ENCODE results near the gene METTL25B. TPM values are rescaled to one million over a fixed set of nuclear protein-coding genes. Genes with fewer than 3 reads are reported as not detected.

METTL25B gene
- total and polyA plus RNA-seq, 10 of the 15 experiments (the other 5 are each of a cell fraction or from before 2014, with no cell fraction given), result 5.9 to 25.2 (median 13.5) TPM

DNA sequence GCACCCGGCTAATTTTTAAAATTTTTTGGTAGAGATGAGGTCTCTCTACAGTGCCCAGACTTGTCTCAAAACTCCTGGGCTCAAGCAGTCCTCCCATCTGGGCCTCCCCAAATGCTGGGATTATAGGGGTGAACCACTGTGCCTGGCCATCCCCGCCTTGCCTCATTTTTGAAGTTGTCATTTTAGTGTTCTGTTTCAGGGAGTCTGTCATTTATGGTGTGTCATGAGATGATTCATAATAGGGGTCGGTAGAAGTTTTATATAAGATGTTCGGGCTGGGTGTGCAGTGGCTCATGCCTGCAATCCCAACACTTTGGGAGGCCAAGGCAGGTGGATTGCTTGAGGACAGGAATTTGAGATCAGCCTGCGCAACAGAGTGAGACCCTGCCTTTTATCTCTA, 47.5 kb downstream of the METTL25B start (continued):
- TF ChIP-seq, protein P1, sequence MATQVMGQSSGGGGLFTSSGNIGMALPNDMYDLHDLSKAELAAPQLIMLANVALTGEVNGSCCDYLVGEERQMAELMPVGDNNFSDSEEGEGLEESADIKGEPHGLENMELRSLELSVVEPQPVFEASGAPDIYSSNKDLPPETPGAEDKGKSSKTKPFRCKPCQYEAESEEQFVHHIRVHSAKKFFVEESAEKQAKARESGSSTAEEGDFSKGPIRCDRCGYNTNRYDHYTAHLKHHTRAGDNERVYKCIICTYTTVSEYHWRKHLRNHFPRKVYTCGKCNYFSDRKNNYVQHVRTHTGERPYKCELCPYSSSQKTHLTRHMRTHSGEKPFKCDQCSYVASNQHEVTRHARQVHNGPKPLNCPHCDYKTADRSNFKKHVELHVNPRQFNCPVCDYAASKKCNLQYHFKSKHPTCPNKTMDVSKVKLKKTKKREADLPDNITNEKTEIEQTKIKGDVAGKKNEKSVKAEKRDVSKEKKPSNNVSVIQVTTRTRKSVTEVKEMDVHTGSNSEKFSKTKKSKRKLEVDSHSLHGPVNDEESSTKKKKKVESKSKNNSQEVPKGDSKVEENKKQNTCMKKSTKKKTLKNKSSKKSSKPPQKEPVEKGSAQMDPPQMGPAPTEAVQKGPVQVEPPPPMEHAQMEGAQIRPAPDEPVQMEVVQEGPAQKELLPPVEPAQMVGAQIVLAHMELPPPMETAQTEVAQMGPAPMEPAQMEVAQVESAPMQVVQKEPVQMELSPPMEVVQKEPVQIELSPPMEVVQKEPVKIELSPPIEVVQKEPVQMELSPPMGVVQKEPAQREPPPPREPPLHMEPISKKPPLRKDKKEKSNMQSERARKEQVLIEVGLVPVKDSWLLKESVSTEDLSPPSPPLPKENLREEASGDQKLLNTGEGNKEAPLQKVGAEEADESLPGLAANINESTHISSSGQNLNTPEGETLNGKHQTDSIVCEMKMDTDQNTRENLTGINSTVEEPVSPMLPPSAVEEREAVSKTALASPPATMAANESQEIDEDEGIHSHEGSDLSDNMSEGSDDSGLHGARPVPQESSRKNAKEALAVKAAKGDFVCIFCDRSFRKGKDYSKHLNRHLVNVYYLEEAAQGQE (IDR thresholded peaks at IDR 0.05; ENCODE audit: low read depth, low read length), result no peak
- no peak for TF ChIP-seq KAT2A (conservative IDR thresholded peaks at IDR 0.05; ENCODE audit: control insufficient read depth, low read depth, low read length)
- no peak for TF ChIP-seq POU2F2 (IDR thresholded peaks at IDR 0.05; ENCODE audit: borderline replicate concordance, low read depth, low read length)

DNA sequence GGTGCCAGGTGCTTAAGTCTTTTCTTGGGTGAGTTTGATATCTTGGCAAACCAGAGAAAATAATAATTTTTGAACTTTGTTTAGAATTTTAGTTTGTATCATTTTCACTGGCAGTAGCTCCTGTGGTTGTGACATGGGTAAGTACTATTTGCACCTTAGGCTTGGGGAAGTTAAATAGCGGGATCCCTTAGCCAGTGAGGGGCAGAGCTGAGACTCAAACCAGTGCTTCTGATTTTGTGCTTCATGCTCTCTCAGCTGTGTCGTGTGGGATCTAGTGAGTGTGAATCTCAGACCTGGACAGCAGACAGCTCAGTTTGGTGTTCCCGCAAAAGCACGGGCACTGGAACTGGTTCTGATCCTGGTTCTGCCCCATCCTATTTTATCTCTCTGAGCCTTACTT, 48.7 kb downstream of the METTL25B start:
- Histone ChIP-seq H3K79me2 (ENCODE audit: control insufficient read depth, insufficient read depth, low read length) (peaks cover 66% of the 10 kb centered on the region), H4K20me1 (ENCODE audit: control insufficient read depth, insufficient read depth) (no peaks in the 10 kb centered on the region), H2AFZ (ENCODE audit: control insufficient read depth, low read depth, low read length) (no peak overlapping the region), H3K9ac (ENCODE audit: control insufficient read depth, insufficient read depth, low read length) (no peak overlapping the region), H3K27me3 (replicated peaks in 1 of 2; ENCODE audit: control insufficient read depth in 2 of 2, insufficient read depth in 2 of 2, low read length in 1 of 2) (no peaks in the 10 kb centered on the region), H3K4me1 (ENCODE audit: control insufficient read depth, insufficient read depth, low read length) (no peaks in the 10 kb centered on the region), H3K36me3 (ENCODE audit: control insufficient read depth in 2 of 2, insufficient read depth in 2 of 2, low read length in 1 of 2) (peaks cover 0 to 16% of the 10 kb centered on the region in 2 experiments; a peak in 2 of 4 replicates), H3K9me3 (replicated peaks; ENCODE audit: control insufficient read depth, insufficient read depth, low read length) (no peaks in the 10 kb centered on the region), H3K4me2 (ENCODE audit: control insufficient read depth, insufficient read depth) (peak overlapping the region; percentile 5; the same call in 1 of the 2 replicates), H3K4me3 (no peak overlapping the region), H3K27ac (ENCODE audit: control insufficient read depth, insufficient read depth) (no peak overlapping the region)
- BruUV-seq (replicated peaks), result no TSS peak
- ATAC-seq (peak; percentile 57), DNase-seq (ENCODE audit: low read depth, low spot score) (no peak), FAIRE-seq (peak; percentile 23)
- POLR2A ChIA-PET, result no interaction called here
- in situ Hi-C loops (cut with MboI), result no loop called here
- SMC1A ChIA-PET (ENCODE audit: uncharacterized antibody, unreplicated experiment), result interaction anchor here (0.9 to 1.9 kb wide), 6 partner anchors 13 to 83 kb away, joined by 3 to 7 read pairs (median 3); partner anchors contain the start of genes ISG20L2 and METTL25B
- CTCF ChIA-PET, result interaction anchor here (0.8 to 10.1 kb wide), 8 partner anchors 8 to 114 kb away, joined by 3 to 84 read pairs (median 4); partner anchors contain the start of genes ISG20L2, METTL25B and NTRK1
- RAD21 ChIA-PET (ENCODE audit: unreplicated experiment), result interaction anchor here (0.9 to 1.7 kb wide), 4 partner anchors 36 to 113 kb away, joined by 3 to 13 read pairs (median 4); partner anchors contain the start of gene MRPL24
- intact Hi-C loops (cut with micrococcal nuclease; ENCODE audit: unreplicated experiment), result no loop called here
- 51% methylated on average over 4 of the region's 4 CpGs for WGBS (ENCODE audit: insufficient coverage, insufficient replicate concordance, low lambda C conversion rate, missing lambda C conversion rate)
- TF ChIP-seq, protein P2, sequence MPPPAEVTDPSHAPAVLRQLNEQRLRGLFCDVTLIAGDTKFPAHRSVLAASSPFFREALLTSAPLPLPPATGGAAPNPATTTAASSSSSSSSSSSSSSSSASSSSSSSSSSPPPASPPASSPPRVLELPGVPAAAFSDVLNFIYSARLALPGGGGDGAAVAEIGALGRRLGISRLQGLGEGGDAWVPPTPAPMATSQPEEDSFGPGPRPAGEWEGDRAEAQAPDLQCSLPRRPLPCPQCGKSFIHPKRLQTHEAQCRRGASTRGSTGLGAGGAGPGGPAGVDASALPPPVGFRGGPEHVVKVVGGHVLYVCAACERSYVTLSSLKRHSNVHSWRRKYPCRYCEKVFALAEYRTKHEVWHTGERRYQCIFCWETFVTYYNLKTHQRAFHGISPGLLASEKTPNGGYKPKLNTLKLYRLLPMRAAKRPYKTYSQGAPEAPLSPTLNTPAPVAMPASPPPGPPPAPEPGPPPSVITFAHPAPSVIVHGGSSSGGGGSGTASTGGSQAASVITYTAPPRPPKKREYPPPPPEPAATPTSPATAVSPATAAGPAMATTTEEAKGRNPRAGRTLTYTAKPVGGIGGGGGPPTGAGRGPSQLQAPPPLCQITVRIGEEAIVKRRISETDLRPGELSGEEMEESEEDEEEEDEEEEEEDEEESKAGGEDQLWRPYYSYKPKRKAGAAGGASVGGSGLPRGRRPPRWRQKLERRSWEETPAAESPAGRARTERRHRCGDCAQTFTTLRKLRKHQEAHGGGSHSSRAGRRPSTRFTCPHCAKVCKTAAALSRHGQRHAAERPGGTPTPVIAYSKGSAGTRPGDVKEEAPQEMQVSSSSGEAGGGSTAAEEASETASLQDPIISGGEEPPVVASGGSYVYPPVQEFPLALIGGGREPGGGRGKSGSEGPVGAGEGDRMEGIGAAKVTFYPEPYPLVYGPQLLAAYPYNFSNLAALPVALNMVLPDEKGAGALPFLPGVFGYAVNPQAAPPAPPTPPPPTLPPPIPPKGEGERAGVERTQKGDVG (CRISPR knock-in tag; IDR thresholded peaks at IDR 0.05), result no peak
- TF ChIP-seq ASH2L (IDR thresholded peaks at IDR 0.05; ENCODE audit: borderline replicate concordance, low read depth) (no peak), JUND (IDR thresholded peaks at IDR 0.05; ENCODE audit: low read depth, low read length) (no peak), ZNF274 (IDR thresholded peaks at IDR 0.05; ENCODE audit: insufficient read depth, insufficient read length) (no peak), HDAC2 (IDR thresholded peaks at IDR 0.05) (no peak), SREBF2 (IDR thresholded peaks at IDR 0.05; ENCODE audit: low read length) (no peak), RB1 (IDR thresholded peaks at IDR 0.05; ENCODE audit: borderline replicate concordance) (no peak), CHD4 (IDR thresholded peaks at IDR 0.05) (no peak), DPF2 (IDR thresholded peaks at IDR 0.05) (no peak), TAF1 (IDR thresholded peaks at IDR 0.05; ENCODE audit: borderline replicate concordance, low read depth, low read length) (no peak), STAT1 (conservative IDR thresholded peaks at IDR 0.05) (no peak)
- TF ChIP-seq, protein P3, sequence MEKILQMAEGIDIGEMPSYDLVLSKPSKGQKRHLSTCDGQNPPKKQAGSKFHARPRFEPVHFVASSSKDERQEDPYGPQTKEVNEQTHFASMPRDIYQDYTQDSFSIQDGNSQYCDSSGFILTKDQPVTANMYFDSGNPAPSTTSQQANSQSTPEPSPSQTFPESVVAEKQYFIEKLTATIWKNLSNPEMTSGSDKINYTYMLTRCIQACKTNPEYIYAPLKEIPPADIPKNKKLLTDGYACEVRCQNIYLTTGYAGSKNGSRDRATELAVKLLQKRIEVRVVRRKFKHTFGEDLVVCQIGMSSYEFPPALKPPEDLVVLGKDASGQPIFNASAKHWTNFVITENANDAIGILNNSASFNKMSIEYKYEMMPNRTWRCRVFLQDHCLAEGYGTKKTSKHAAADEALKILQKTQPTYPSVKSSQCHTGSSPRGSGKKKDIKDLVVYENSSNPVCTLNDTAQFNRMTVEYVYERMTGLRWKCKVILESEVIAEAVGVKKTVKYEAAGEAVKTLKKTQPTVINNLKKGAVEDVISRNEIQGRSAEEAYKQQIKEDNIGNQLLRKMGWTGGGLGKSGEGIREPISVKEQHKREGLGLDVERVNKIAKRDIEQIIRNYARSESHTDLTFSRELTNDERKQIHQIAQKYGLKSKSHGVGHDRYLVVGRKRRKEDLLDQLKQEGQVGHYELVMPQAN (conservative IDR thresholded peaks at IDR 0.05), result no peak

Data from GM12878 (cell line).